ENCODE results near the gene SH2D6. TPM values are rescaled to one million over a fixed set of nuclear protein-coding genes. Genes with fewer than 3 reads are reported as not detected.

SH2D6 gene
- total RNA-seq, 2 donors from 2014 or later = 3.2 to 4.0 TPM

- Mint-ChIP-seq H3K9me3 (no peaks in the 10 kb centered on the region), H3K4me3 (no peak overlapping the region), H3K4me1 (ENCODE audit: low read depth) (no peaks in the 10 kb centered on the region), H3K36me3 (ENCODE audit: insufficient read depth in 2 of 2) (no peaks in the 10 kb centered on the region), H3K27ac (no peak overlapping the region), H3K27me3 (ENCODE audit: low read depth) (no peaks in the 10 kb centered on the region)
- no peak for DNase-seq
- no peak for ATAC-seq (replicated peaks in 1 of 2)
These were observed 40.4 kb downstream of the SH2D6 start for GRCh38 chr2:85458601-85459563.

GRCh38 chr2:85459771-85460170, 41.3 kb downstream of the SH2D6 start:
- no peak overlapping the region for H3K27ac Mint-ChIP-seq
- H3K36me3 Mint-ChIP-seq (ENCODE audit: insufficient read depth in 2 of 2) = no peaks in the 10 kb centered on the region
- no peaks in the 10 kb centered on the region for H3K9me3 Mint-ChIP-seq
- H3K4me3 Mint-ChIP-seq = no peak overlapping the region
- ATAC-seq (replicated peaks in 1 of 2) = no peak
- no peak for DNase-seq
- H3K4me1 Mint-ChIP-seq (ENCODE audit: low read depth) = no peaks in the 10 kb centered on the region
- H3K27me3 Mint-ChIP-seq (ENCODE audit: low read depth) = no peaks in the 10 kb centered on the region

GRCh38 chr2:85462322-85462721, 43.8 kb downstream of the SH2D6 start:
- no peaks in the 10 kb centered on the region for H3K4me1 Mint-ChIP-seq (ENCODE audit: low read depth)
- DNase-seq (no peak), ATAC-seq (replicated peaks in 1 of 2) (no peak)
- H3K36me3 Mint-ChIP-seq (ENCODE audit: insufficient read depth in 2 of 2) = no peaks in the 10 kb centered on the region
- no peaks in the 10 kb centered on the region for H3K9me3 Mint-ChIP-seq
- no peak overlapping the region for H3K27ac Mint-ChIP-seq
- H3K27me3 Mint-ChIP-seq (ENCODE audit: low read depth) = no peaks in the 10 kb centered on the region
- H3K4me3 Mint-ChIP-seq = no peak overlapping the region

GRCh38 chr2:85468096-85468703, 49.7 kb downstream of the SH2D6 start:
- ATAC-seq (replicated peaks in 1 of 2) (no peak), DNase-seq (no peak)
- Mint-ChIP-seq H3K27me3 (ENCODE audit: low read depth) (no peaks in the 10 kb centered on the region), H3K9me3 (no peaks in the 10 kb centered on the region), H3K36me3 (ENCODE audit: insufficient read depth in 2 of 2) (no peaks in the 10 kb centered on the region), H3K4me3 (no peak overlapping the region), H3K4me1 (ENCODE audit: low read depth) (no peaks in the 10 kb centered on the region), H3K27ac (no peak overlapping the region)

GRCh38 chr2:85468704-85469349, 50.3 kb downstream of the SH2D6 start:
- DNase-seq = no peak
- Mint-ChIP-seq H3K27me3 (ENCODE audit: low read depth) (no peaks in the 10 kb centered on the region), H3K4me3 (no peak overlapping the region), H3K9me3 (no peaks in the 10 kb centered on the region), H3K36me3 (ENCODE audit: insufficient read depth in 2 of 2) (no peaks in the 10 kb centered on the region), H3K27ac (no peak overlapping the region), H3K4me1 (ENCODE audit: low read depth) (no peaks in the 10 kb centered on the region)
- no peak for ATAC-seq (replicated peaks in 1 of 2)

- no peaks in the 10 kb centered on the region for H3K27me3 Mint-ChIP-seq (ENCODE audit: low read depth)
- no peaks in the 10 kb centered on the region for H3K9me3 Mint-ChIP-seq
- DNase-seq (peak; percentile 14 to 22), ATAC-seq (replicated peaks in 1 of 2) (peak; percentile 18 to 51)
- H3K4me1 Mint-ChIP-seq (ENCODE audit: low read depth) = no peaks in the 10 kb centered on the region
- H3K36me3 Mint-ChIP-seq (ENCODE audit: insufficient read depth in 2 of 2) = no peaks in the 10 kb centered on the region
- no peak overlapping the region for H3K4me3 Mint-ChIP-seq
- no peak overlapping the region for H3K27ac Mint-ChIP-seq
These were observed 52.6 kb downstream of the SH2D6 start for GRCh38 chr2:85470850-85471800.

GRCh38 chr2:85472261-85472660, 53.7 kb downstream of the SH2D6 start:
- Mint-ChIP-seq H3K4me1 (ENCODE audit: low read depth) (no peaks in the 10 kb centered on the region), H3K9me3 (no peaks in the 10 kb centered on the region), H3K36me3 (ENCODE audit: insufficient read depth in 2 of 2) (no peaks in the 10 kb centered on the region), H3K4me3 (no peak overlapping the region), H3K27ac (no peak overlapping the region), H3K27me3 (ENCODE audit: low read depth) (no peaks in the 10 kb centered on the region)
- DNase-seq = no peak
- no peak for ATAC-seq (replicated peaks in 1 of 2)

- no peak overlapping the region for H3K4me3 Mint-ChIP-seq
These were observed 57.4 kb downstream of the SH2D6 start for GRCh38 chr2:85475799-85476490.

GRCh38 chr2:85476624-85477023, 58.1 kb downstream of the SH2D6 start:
- no peaks in the 10 kb centered on the region for H3K27me3 Mint-ChIP-seq (ENCODE audit: low read depth)
- H3K4me1 Mint-ChIP-seq (ENCODE audit: low read depth) = no peaks in the 10 kb centered on the region
- H3K36me3 Mint-ChIP-seq (ENCODE audit: insufficient read depth in 2 of 2) = no peaks in the 10 kb centered on the region
- no peak overlapping the region for H3K27ac Mint-ChIP-seq
- DNase-seq (no peak), ATAC-seq (replicated peaks in 1 of 2) (no peak)
- no peak overlapping the region for H3K4me3 Mint-ChIP-seq
- H3K9me3 Mint-ChIP-seq = no peaks in the 10 kb centered on the region

More at GRCh38 chr2:85475799-85476490, 57.4 kb downstream of the SH2D6 start:
- DNase-seq (no peak), ATAC-seq (replicated peaks in 1 of 2) (no peak)
- Mint-ChIP-seq H3K4me1 (ENCODE audit: low read depth) (no peaks in the 10 kb centered on the region), H3K9me3 (no peaks in the 10 kb centered on the region), H3K27ac (no peak overlapping the region), H3K36me3 (ENCODE audit: insufficient read depth in 2 of 2) (no peaks in the 10 kb centered on the region), H3K27me3 (ENCODE audit: low read depth) (no peaks in the 10 kb centered on the region)

- ATAC-seq (replicated peaks in 1 of 2) = no peak
- DNase-seq = no peak
- no peak overlapping the region for H3K27ac Mint-ChIP-seq
- H3K4me1 Mint-ChIP-seq (ENCODE audit: low read depth) = no peaks in the 10 kb centered on the region
- no peaks in the 10 kb centered on the region for H3K36me3 Mint-ChIP-seq (ENCODE audit: insufficient read depth in 2 of 2)
- H3K9me3 Mint-ChIP-seq = no peaks in the 10 kb centered on the region
- H3K27me3 Mint-ChIP-seq (ENCODE audit: low read depth) = no peaks in the 10 kb centered on the region
- H3K4me3 Mint-ChIP-seq = no peak overlapping the region
These were observed 59.4 kb downstream of the SH2D6 start for GRCh38 chr2:85477884-85478283.

- Mint-ChIP-seq H3K4me1 (ENCODE audit: low read depth) (no peaks in the 10 kb centered on the region), H3K4me3 (no peak overlapping the region), H3K27ac (no peak overlapping the region), H3K36me3 (ENCODE audit: insufficient read depth in 2 of 2) (peaks cover 3 to 4% of the 10 kb centered on the region in 2 donors), H3K27me3 (ENCODE audit: low read depth) (no peaks in the 10 kb centered on the region), H3K9me3 (peaks cover 1 to 2% of the 10 kb centered on the region in 2 donors)
- DNase-seq (no peak), ATAC-seq (replicated peaks in 1 of 2) (no peak)
These were observed 63.6 kb downstream of the SH2D6 start for GRCh38 chr2:85481818-85482777.

Data from activated T-cell treated with anti-CD3 and anti-CD28 coated beads, Interleukin-2, amount 50 U/mL, for 72 hours (primary cell).